K562 (cell line): ENCODE data around the gene TMEM38B. TPM values are rescaled to one million over a fixed set of nuclear protein-coding genes. Genes with fewer than 3 reads are reported as not detected.

Experiments
- ATAC-seq: fragments of 200-7000 bp; cut with Tn5 transposase; 3 replicates; pipeline ENCODE4 v1.9.1; 2020; ENCODE audit warnings: moderate library complexity
- BruUV-seq: library from RNA; stranded (reverse); fragments of 400-500 nt; replicated peaks from 2 replicates; lab custom pipeline; 2021; lab: Mats Ljungman, UMichigan
- CTCF ChIA-PET: fragments of 300-600 bp; formaldehyde crosslinking; extraction: SDS; loops from one replicate; lab custom pipeline; 2021; ENCODE audit warnings: low intra/inter-chr PET ratio; lab: Yijun Ruan, JAX
- POLR2A ChIA-PET: fragments of 300-600, 350-650 bp; sonication (Branson Sonifier 250); formaldehyde crosslinking; extraction: SDS; loops from one replicate; lab custom pipeline; 2021; ENCODE audit warnings: antibody characterized with exemption, inconsistent platforms; lab: Yijun Ruan, JAX
- DNase-seq, 4 experiments: peaks; one replicate each; pipeline versions ENCODE4 v3.0.0 to v3.0.0-alpha.2; 2011 to 2018; ENCODE audit warnings: low spot score in 3 of 4, mixed read lengths in 3 of 4; ENCODE audit errors: extremely low read depth in 1 of 4
- FAIRE-seq: peaks from 2 replicates; lab custom pipeline; 2011; peaks lifted over from hg19 to GRCh38; lab: Jason Lieb, UNC
- H2AFZ ChIP-seq: 2 replicates; pipeline ENCODE4 v1.6.0; 2011; ENCODE audit warnings: low read depth, low read length, control low read depth, inconsistent platforms
- H3K27ac ChIP-seq: fragments of 200-600 bp; 3 replicates; pipeline ENCODE4 v1.8.0; 2011; ENCODE audit warnings: low read depth, mild to moderate bottlenecking, control low read depth, inconsistent platforms, low read length, moderate library complexity, mixed read lengths; ENCODE audit errors: extremely low read depth
- H3K27me3 ChIP-seq, 2 experiments: fragments of 300-600 bp in 1 of 2; 2 replicates in 1 of 2; 3 replicates in 1 of 2; pipeline versions ENCODE4 v1.6.0 to v1.8.0; 2011; ENCODE audit warnings: inconsistent platforms in 2 of 2, low read length in 2 of 2, mild to moderate bottlenecking in 1 of 2, mixed read lengths in 1 of 2, moderate library complexity in 1 of 2; ENCODE audit not compliant: control insufficient read depth in 2 of 2, insufficient read depth in 2 of 2
- H3K36me3 ChIP-seq: fragments of 300-600 bp; 3 replicates; pipeline ENCODE4 v1.8.0; 2011; ENCODE audit warnings: mild to moderate bottlenecking, low read length, inconsistent platforms; ENCODE audit not compliant: control insufficient read depth, insufficient read depth
- H3K4me1 ChIP-seq, 2 experiments: fragments of 200-600 bp in 1 of 2; replicated peaks in 1 of 2; 2 replicates in 1 of 2; 3 replicates in 1 of 2; pipeline versions ENCODE4 v1.5.1 to v1.8.0; 2011; ENCODE audit warnings: inconsistent platforms in 2 of 2, low read length in 2 of 2, mild to moderate bottlenecking in 1 of 2, mixed read lengths in 1 of 2, moderate library complexity in 1 of 2; ENCODE audit not compliant: control insufficient read depth in 2 of 2, insufficient read depth in 2 of 2
- H3K4me2 ChIP-seq: 2 replicates; pipeline ENCODE4 v1.6.1; 2011; ENCODE audit warnings: low read length, control low read depth, inconsistent platforms, mixed read lengths; ENCODE audit not compliant: insufficient read depth
- H3K4me3 ChIP-seq: fragments of 200-600 bp; sonication (generic), shearing (Covaris generic); 2 replicates; pipeline ENCODE4 v1.5.1; 2016; ENCODE audit warnings: control low read depth, inconsistent platforms
- H3K79me2 ChIP-seq: fragments of 200-600 bp; 3 replicates; pipeline ENCODE4 v1.8.0; 2011; ENCODE audit warnings: low read length, inconsistent platforms; ENCODE audit not compliant: control insufficient read depth, insufficient read depth
- H3K9ac ChIP-seq, 2 experiments: 2 replicates each; pipeline versions ENCODE4 v1.6.0 to v1.6.1; 2011; ENCODE audit warnings: low read depth in 2 of 2, low read length in 2 of 2, control low read depth in 1 of 2, inconsistent platforms in 1 of 2, mild to moderate bottlenecking in 1 of 2, mixed read lengths in 1 of 2; ENCODE audit not compliant: insufficient read depth in 1 of 2
- H3K9me1 ChIP-seq: one replicate; pipeline ENCODE4 v1.6.0; 2011; ENCODE audit warnings: inconsistent platforms, mild to moderate bottlenecking, low read length, moderate library complexity; ENCODE audit not compliant: control insufficient read depth, insufficient read depth
- H3K9me3 ChIP-seq: replicated peaks from 2 replicates; pipeline ENCODE4 v1.5.1; 2011; ENCODE audit warnings: low read depth, low read length, inconsistent platforms; ENCODE audit not compliant: control insufficient read depth, insufficient read depth
- H4K20me1 ChIP-seq: replicated peaks from 2 replicates; pipeline ENCODE4 v1.6.1; 2011; ENCODE audit warnings: low read length, inconsistent platforms, mixed read lengths; ENCODE audit not compliant: control insufficient read depth, insufficient read depth
- CEBPB ChIP-seq: fragments of 450-650 bp; IDR thresholded peaks from 2 replicates; pipeline ENCODE4 v1.6.1; 2016; ENCODE audit warnings: missing genetic modification characterization, missing compliant biosample characterization
- DPF2 ChIP-seq: fragments of 450-650 bp; IDR thresholded peaks from 2 replicates; pipeline ENCODE4 v1.6.1; 2016
- HDAC1 ChIP-seq, 2 experiments: fragments of 450-650 bp; IDR thresholded peaks; 2 replicates each; pipeline ENCODE4 v1.6.1; 2016 to 2017; ENCODE audit warnings: inconsistent platforms in 1 of 2, mild to moderate bottlenecking in 1 of 2, moderate library complexity in 1 of 2
- RCOR1 ChIP-seq, 2 experiments: IDR thresholded peaks; 2 replicates each; pipeline ENCODE4 v1.6.1; 2012; ENCODE audit warnings: low read depth in 2 of 2, low read length in 2 of 2, borderline replicate concordance in 1 of 2, improper control_type of control experiment in 1 of 2
- SAFB ChIP-seq: fragments of 200-400 bp; formaldehyde crosslinking; IDR thresholded peaks from 2 replicates; pipeline ENCODE4 v1.6.1; 2017; ENCODE audit warnings: low read depth, low read length, borderline replicate concordance
- TAF9B ChIP-seq: fragments of 450-650 bp; IDR thresholded peaks from 2 replicates; pipeline ENCODE4 v1.6.1; 2018; ENCODE audit warnings: mild to moderate bottlenecking; ENCODE audit not compliant: partially characterized antibody
- ZKSCAN8 ChIP-seq: fragments of 200-800 bp; sonication (Bioruptor generic); IDR thresholded peaks from 2 replicates; pipeline ENCODE4 v1.6.1; 2016; ENCODE audit warnings: missing genetic modification characterization, missing compliant biosample characterization
- WGBS: fragments of 100-300 bp; shearing (Covaris generic); methylation state at CpG from one replicate; pipeline ENCODE4 v1.1.6; 2016; ENCODE audit warnings: low coverage, mixed read lengths; ENCODE audit not compliant: insufficient coverage; ENCODE audit errors: missing lambda C conversion rate; 5-methylcytosine and 5-hydroxymethylcytosine counted together
- in situ Hi-C: fragments of 300-500 bp; cut with MboI; formaldehyde crosslinking; loops from 4 replicates; pipeline ENCODE4 v1.15.0; 2018; ENCODE audit warnings: inconsistent platforms, mixed read lengths
- intact Hi-C: fragments of 100-400 bp; cut with micrococcal nuclease; formaldehyde crosslinking; loops from 2 replicates; pipeline ENCODE4 v1.14.2; 2022
- polyA plus RNA-seq, 8 experiments: library from polyadenylated mRNA; depleted of rRNA in 4 of 8; stranded (reverse) in 5 of 8; unstranded in 3 of 8; fragments of >200 nt; fragmentation: Nextera tagmentation in 2 of 8; fragmentation: Illumina TruSeq in 1 of 8; extraction: Ambion mirVana in 2 of 8; extraction: Trizol in 1 of 8; gene quantifications; 2 replicates each; pipeline versions ENCODE4 v1.2.1 to v1.2.3, GENCODE V29; 2011 to 2014; ENCODE audit warnings: inconsistent platforms in 1 of 8, missing spikeins in 1 of 8
- total RNA-seq, 7 experiments: library from RNA; depleted of rRNA in 6 of 7; stranded (reverse); fragments of >200 nt in 6 of 7; fragmentation: Illumina TruSeq in 2 of 7; extraction: Trizol in 2 of 7; gene quantifications; 2 replicates each; pipeline versions ENCODE4 v1.2.1 to v1.2.3, GENCODE V29; 2011 to 2021; ENCODE audit warnings: low replicate concordance in 1 of 7
- TF ChIP-seq, protein P1 (sequence below): fragments of 450-650 bp; IDR thresholded peaks from 2 replicates; pipeline ENCODE4 v1.6.1; 2017; ENCODE audit warnings: mild to moderate bottlenecking, moderate library complexity
- TF ChIP-seq, protein P2 (sequence below): fragments of 250-450 bp; sonication (Bioruptor Pico); IDR thresholded peaks from 2 replicates; pipeline ENCODE4 v1.8.0; 2022; ENCODE audit warnings: moderate library complexity, mild to moderate bottlenecking, inconsistent platforms
- TF ChIP-seq, protein P3 (sequence below), 2 experiments: fragments of 450-650 bp in 1 of 2; sonication (generic) in 1 of 2; formaldehyde crosslinking in 1 of 2; IDR thresholded peaks; 2 replicates each; pipeline versions ENCODE4 v1.7.1 to v1.9.0; 2016 to 2022; ENCODE audit warnings: inconsistent platforms in 1 of 2, mild to moderate bottlenecking in 1 of 2, missing genetic modification reagents in 1 of 2

The TMEM38B gene
- total and polyA plus RNA-seq, 9 of the 15 experiments (the other 6 are each of a cell fraction or from before 2014, with no cell fraction given): 26.0 to 57.5 (median 38.5) TPM

DNA sequence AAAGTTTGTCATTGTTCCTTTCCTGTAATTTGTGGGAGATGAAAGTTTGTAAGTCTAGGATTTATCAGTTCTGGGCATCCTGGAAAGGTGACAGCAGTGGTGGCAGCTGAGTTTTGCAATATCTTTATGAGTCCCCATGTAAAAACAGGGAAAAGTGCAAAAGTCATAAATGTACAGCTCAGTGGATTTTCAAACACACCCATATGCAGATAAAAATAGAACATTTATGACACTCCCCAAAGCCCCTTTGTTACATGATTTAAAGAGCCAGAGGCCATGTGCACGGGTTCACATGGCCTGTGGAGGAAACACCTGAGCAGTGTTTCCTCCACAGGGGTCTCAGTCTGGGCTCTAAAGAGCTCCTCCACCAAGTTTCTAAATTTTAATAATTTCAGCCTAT lies 6.3 kb downstream of the TMEM38B start (continued):
- TF ChIP-seq HDAC1 (IDR thresholded peaks at IDR 0.05) (no peak), CEBPB (peak; percentile 57; the same call in 1 of the 2 replicates), TAF9B (no peak)

DNA sequence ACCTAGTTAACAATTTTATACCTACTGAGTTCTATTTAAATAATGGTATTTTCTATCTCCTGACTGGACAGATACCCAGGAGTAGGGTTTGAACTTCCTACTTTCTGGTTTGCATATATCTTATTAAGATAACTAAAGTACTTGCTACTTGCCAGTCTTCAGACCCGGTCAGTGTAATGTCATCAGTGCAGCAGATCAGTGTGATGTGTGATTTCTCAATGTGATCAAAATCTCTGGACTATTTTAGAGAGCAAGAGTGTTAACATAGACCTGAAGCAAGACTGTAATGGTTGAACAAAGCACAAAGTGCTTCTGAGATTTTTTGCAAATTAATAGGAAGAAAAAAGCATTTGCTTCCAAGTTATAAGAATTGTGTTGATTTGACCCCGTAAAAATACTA lies 6.8 kb downstream of the TMEM38B start:
- 44% methylated on average over 2 of the region's 2 CpGs for WGBS
- no peak overlapping the region for H3K4me2 ChIP-seq
- peaks cover 81% of the 10 kb centered on the region for H3K79me2 ChIP-seq
- ChIA-PET CTCF (no interaction called here), POLR2A (interaction anchor here (1.2 to 1.4 kb wide), 3 partner anchors 10 to 21 kb away, joined by 4 read pairs; no protein-coding TSS in a partner anchor)
- peaks cover 3 to 29% of the 10 kb centered on the region in 2 experiments; a peak in 4 of 5 replicates for H3K4me1 ChIP-seq
- ATAC-seq (no peak), FAIRE-seq (no peak), DNase-seq (no peak)
- H3K9me1 ChIP-seq: no peaks in the 10 kb centered on the region
- no TSS peak for BruUV-seq
- H2AFZ ChIP-seq: no peak overlapping the region
- no peaks in the 10 kb centered on the region for H3K9me3 ChIP-seq
- intact Hi-C loops: no loop called here
- in situ Hi-C loops: no loop called here
- H3K4me3 ChIP-seq: no peak overlapping the region
- no peaks in the 10 kb centered on the region for H3K27me3 ChIP-seq
- H3K9ac ChIP-seq: no peak overlapping the region
- H3K36me3 ChIP-seq: peaks cover 9% of the 10 kb centered on the region
- no peak overlapping the region; the same call in 2 of the 3 replicates for H3K27ac ChIP-seq
- no peaks in the 10 kb centered on the region for H4K20me1 ChIP-seq
- TF ChIP-seq, protein P1, sequence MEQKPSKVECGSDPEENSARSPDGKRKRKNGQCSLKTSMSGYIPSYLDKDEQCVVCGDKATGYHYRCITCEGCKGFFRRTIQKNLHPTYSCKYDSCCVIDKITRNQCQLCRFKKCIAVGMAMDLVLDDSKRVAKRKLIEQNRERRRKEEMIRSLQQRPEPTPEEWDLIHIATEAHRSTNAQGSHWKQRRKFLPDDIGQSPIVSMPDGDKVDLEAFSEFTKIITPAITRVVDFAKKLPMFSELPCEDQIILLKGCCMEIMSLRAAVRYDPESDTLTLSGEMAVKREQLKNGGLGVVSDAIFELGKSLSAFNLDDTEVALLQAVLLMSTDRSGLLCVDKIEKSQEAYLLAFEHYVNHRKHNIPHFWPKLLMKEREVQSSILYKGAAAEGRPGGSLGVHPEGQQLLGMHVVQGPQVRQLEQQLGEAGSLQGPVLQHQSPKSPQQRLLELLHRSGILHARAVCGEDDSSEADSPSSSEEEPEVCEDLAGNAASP: no peak
- TF ChIP-seq RCOR1 (IDR thresholded peaks at IDR 0.05; ENCODE audit: borderline replicate concordance in 1 of 2, low read depth in 2 of 2, low read length in 2 of 2) (no peak), SAFB (no peak), DPF2 (no peak), ZKSCAN8 (no peak)
- TF ChIP-seq, protein P2, sequence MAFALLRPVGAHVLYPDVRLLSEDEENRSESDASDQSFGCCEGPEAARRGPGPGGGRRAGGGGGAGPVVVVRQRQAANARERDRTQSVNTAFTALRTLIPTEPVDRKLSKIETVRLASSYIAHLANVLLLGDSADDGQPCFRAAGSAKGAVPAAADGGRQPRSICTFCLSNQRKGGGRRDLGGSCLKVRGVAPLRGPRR (CRISPR knock-in tag): no peak
- TF ChIP-seq, protein P3, sequence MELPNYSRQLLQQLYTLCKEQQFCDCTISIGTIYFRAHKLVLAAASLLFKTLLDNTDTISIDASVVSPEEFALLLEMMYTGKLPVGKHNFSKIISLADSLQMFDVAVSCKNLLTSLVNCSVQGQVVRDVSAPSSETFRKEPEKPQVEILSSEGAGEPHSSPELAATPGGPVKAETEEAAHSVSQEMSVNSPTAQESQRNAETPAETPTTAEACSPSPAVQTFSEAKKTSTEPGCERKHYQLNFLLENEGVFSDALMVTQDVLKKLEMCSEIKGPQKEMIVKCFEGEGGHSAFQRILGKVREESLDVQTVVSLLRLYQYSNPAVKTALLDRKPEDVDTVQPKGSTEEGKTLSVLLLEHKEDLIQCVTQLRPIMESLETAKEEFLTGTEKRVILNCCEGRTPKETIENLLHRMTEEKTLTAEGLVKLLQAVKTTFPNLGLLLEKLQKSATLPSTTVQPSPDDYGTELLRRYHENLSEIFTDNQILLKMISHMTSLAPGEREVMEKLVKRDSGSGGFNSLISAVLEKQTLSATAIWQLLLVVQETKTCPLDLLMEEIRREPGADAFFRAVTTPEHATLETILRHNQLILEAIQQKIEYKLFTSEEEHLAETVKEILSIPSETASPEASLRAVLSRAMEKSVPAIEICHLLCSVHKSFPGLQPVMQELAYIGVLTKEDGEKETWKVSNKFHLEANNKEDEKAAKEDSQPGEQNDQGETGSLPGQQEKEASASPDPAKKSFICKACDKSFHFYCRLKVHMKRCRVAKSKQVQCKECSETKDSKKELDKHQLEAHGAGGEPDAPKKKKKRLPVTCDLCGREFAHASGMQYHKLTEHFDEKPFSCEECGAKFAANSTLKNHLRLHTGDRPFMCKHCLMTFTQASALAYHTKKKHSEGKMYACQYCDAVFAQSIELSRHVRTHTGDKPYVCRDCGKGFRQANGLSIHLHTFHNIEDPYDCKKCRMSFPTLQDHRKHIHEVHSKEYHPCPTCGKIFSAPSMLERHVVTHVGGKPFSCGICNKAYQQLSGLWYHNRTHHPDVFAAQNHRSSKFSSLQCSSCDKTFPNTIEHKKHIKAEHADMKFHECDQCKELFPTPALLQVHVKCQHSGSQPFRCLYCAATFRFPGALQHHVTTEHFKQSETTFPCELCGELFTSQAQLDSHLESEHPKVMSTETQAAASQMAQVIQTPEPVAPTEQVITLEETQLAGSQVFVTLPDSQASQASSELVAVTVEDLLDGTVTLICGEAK (IDR thresholded peaks at IDR 0.05): no peak
- TF ChIP-seq, protein P3 (CRISPR knock-in tag; IDR thresholded peaks at IDR 0.05): no peak
